ENCODE data around the gene NCK2.

DNA sequence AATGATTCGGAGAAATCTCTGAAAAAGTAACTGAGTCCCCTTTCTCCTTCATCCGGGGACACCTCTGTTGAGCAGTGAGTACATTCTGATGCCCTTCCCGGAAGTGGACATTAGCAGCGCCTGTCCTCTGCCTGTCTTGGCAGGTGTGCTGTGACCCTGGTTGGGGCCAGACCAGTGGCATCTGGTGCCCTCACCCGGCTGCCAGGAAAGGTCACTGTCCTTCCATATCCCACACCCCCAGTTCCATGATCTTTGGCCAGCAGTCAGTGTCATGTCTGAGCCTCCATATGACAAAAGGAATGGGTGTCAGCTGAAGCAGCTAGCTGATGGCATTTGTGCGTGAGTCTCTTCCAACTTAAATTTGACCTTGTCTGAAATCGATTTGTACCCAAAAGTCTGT is 128.1 kb downstream of the NCK2 start:
- TF ChIP-seq, protein P1, sequence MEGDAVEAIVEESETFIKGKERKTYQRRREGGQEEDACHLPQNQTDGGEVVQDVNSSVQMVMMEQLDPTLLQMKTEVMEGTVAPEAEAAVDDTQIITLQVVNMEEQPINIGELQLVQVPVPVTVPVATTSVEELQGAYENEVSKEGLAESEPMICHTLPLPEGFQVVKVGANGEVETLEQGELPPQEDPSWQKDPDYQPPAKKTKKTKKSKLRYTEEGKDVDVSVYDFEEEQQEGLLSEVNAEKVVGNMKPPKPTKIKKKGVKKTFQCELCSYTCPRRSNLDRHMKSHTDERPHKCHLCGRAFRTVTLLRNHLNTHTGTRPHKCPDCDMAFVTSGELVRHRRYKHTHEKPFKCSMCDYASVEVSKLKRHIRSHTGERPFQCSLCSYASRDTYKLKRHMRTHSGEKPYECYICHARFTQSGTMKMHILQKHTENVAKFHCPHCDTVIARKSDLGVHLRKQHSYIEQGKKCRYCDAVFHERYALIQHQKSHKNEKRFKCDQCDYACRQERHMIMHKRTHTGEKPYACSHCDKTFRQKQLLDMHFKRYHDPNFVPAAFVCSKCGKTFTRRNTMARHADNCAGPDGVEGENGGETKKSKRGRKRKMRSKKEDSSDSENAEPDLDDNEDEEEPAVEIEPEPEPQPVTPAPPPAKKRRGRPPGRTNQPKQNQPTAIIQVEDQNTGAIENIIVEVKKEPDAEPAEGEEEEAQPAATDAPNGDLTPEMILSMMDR (IDR thresholded peaks at IDR 0.05 in 2 of 3, conservative IDR thresholded peaks at IDR 0.05 in 1 of 3; ENCODE audit: borderline replicate concordance in 1 of 3, insufficient read depth in 1 of 3, low read depth in 2 of 3, low read length in 2 of 3), result no peak
- TF ChIP-seq, protein P2, sequence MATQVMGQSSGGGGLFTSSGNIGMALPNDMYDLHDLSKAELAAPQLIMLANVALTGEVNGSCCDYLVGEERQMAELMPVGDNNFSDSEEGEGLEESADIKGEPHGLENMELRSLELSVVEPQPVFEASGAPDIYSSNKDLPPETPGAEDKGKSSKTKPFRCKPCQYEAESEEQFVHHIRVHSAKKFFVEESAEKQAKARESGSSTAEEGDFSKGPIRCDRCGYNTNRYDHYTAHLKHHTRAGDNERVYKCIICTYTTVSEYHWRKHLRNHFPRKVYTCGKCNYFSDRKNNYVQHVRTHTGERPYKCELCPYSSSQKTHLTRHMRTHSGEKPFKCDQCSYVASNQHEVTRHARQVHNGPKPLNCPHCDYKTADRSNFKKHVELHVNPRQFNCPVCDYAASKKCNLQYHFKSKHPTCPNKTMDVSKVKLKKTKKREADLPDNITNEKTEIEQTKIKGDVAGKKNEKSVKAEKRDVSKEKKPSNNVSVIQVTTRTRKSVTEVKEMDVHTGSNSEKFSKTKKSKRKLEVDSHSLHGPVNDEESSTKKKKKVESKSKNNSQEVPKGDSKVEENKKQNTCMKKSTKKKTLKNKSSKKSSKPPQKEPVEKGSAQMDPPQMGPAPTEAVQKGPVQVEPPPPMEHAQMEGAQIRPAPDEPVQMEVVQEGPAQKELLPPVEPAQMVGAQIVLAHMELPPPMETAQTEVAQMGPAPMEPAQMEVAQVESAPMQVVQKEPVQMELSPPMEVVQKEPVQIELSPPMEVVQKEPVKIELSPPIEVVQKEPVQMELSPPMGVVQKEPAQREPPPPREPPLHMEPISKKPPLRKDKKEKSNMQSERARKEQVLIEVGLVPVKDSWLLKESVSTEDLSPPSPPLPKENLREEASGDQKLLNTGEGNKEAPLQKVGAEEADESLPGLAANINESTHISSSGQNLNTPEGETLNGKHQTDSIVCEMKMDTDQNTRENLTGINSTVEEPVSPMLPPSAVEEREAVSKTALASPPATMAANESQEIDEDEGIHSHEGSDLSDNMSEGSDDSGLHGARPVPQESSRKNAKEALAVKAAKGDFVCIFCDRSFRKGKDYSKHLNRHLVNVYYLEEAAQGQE (IDR thresholded peaks at IDR 0.05; ENCODE audit: low read depth), result no peak
- no peak for TF ChIP-seq YY1 (IDR thresholded peaks at IDR 0.05; ENCODE audit: extremely low read depth, insufficient replicate concordance, low read depth, low read length)
